Coronary artery (tissue), 2 donors: ENCODE data around the gene PSTPIP1.

ENCODE experiments used
- DNase-seq: peaks from one replicate; pipeline ENCODE4 v3.0.0-alpha.2; 2017; ENCODE audit warnings: low spot score
- H3K27ac ChIP-seq, 2 donors: fragments of 200-600 bp; sonication (generic); one replicate each; pipeline ENCODE4 v1.5.1; 2016 to 2019
- H3K4me3 ChIP-seq: fragments of 200-600 bp; sonication (generic); 2 replicates; pipeline ENCODE4 v1.5.1; 2016; ENCODE audit warnings: mild to moderate bottlenecking, moderate library complexity
- CTCF ChIP-seq: fragments of 200-600 bp; sonication (generic); IDR thresholded peaks from one replicate; pipeline ENCODE4 v1.5.1; 2019; ENCODE audit warnings: antibody characterized with exemption

Gene PSTPIP1

GRCh38 chr15:77019521-77020331 lies 24.8 kb downstream of the PSTPIP1 start:
- H3K27ac ChIP-seq = no peak overlapping the region

GRCh38 chr15:77020348-77021087 lies 25.6 kb downstream of the PSTPIP1 start:
- H3K4me3 ChIP-seq = no peak overlapping the region
- no peak for DNase-seq
- TF ChIP-seq CTCF = no peak
- H3K27ac ChIP-seq = no peak overlapping the region

More at GRCh38 chr15:77019521-77020331, 24.8 kb downstream of the PSTPIP1 start:
- no peak for TF ChIP-seq CTCF
- no peak for DNase-seq
- H3K4me3 ChIP-seq = no peak overlapping the region

- Histone ChIP-seq H3K4me3 (no peak overlapping the region), H3K27ac (no peak overlapping the region)
- no peak for DNase-seq
- no peak for TF ChIP-seq CTCF
Observed at GRCh38 chr15:77021088-77021481, 26.2 kb downstream of the PSTPIP1 start.

- no peak overlapping the region for H3K4me3 ChIP-seq
- TF ChIP-seq CTCF = no peak
- peak overlapping the region in 1 of 2 donors; percentile 45 for H3K27ac ChIP-seq
- no peak for DNase-seq
Observed at GRCh38 chr15:77021803-77022381, 27.0 kb downstream of the PSTPIP1 start.

GRCh38 chr15:77022646-77023575 lies 28.0 kb downstream of the PSTPIP1 start:
- no peak for DNase-seq
- no peak for TF ChIP-seq CTCF
- H3K27ac ChIP-seq = peak overlapping the region in 1 of 2 donors; percentile 45
- no peak overlapping the region for H3K4me3 ChIP-seq

GRCh38 chr15:77023576-77024272 lies 28.8 kb downstream of the PSTPIP1 start:
- Histone ChIP-seq H3K4me3 (no peak overlapping the region), H3K27ac (no peak overlapping the region)
- DNase-seq = no peak
- no peak for TF ChIP-seq CTCF
